Pulmonary artery endothelial cell (primary cell): Measurements from ENCODE around the gene PPP3R1. TPM values are rescaled to one million over a fixed set of nuclear protein-coding genes. Genes with fewer than 3 reads are reported as not detected.

ENCODE experiments used
- DNase-seq: peaks from one replicate; pipeline ENCODE4 v3.0.0-alpha.2; 2011; ENCODE audit warnings: low read depth, low spot score
- total RNA-seq: library from RNA; depleted of rRNA; stranded (reverse); fragments of >200 nt; gene quantifications from 2 replicates; pipeline ENCODE4 v1.2.3, GENCODE V29; 2014

PPP3R1 gene
- total RNA-seq, 1 donor from 2014 or later = 25.3 TPM

DNA sequence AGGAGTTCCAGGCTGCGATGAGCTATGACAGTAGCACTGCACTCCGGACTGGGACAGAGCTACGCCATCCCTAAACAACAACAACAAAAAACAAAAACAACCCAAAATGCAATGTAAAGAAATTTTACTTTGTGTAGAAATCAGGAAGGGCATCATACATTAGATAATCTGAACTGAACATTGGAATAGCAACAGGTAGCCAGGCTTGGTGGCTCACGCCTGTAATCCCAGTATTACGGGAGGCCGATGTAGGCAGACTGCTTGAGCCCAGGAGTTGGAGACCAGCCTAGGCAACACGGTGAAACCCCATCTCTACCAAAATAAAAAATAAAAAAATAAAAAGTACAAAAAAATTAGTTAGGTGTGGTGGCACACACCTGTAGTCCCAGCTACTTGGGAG lies 96.7 kb downstream of the PPP3R1 start:
- DNase-seq = no peak

DNA sequence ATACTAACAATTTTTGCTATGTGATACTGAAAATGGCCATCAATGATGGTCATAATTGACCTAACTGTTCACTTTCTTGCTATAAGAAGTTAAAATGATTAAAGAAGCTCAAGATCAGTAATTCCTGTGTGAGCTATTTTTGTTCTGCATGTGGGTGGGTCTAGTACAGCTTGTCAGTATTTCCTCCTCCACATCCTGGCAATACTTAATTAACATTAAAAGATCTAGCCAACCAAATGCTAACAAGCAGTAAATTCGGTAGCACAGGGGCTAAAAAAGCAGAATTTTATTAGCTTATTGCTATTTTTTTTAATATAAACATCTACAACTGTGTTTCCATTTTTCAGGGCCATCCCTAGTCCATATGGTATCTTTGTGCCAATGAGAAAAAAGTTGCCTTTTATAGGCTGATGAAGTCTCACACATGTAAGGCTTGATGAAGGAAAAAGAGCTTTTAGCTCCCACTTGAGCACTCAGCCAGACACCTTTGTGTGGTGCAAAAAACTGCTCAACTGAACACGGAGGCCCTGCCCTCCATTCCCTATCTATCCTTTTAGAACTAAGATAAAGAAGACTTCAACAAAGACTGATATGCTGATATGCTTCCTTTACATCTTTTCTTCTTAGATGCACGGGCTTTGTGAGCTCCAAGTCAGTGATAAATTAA lies 99.5 kb downstream of the PPP3R1 start:
- no peak for DNase-seq

DNA sequence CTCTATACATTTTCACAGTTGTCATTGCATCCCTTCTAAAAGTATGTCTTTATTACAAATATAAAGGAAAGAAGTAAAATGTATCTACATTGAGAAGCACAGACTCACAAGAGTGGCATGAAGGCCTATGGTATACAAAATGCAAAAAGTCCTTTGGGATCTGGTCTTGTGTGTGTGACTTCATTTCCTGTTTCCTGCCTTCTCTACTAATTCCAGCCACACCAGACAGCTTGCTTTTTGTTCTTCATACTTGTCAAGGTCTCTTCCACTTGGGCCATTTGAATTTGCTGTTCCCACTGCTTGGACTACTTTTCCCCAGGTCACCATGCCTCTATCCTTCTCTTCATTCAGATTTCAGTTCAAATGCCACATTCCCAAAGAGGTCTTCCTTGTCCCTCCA lies 101.3 kb downstream of the PPP3R1 start:
- DNase-seq = no peak

DNA sequence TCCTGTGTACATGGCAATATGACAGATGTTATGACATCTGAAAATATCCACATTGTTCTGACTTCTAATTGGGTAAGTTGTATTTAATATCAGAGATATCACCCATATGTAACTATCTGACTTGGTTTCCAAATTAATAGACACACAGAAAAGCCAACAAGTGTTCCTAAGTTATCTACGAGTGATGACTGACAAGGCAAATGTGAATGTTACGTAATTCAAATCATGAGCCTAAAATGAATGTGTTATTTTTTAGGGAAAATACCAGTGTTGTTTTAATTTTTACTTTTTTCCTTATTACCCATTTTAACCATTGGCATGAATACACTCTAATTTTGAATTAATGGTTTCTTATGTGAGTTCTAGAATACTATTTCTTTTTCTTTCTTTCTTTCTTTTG lies 110.5 kb downstream of the PPP3R1 start:
- no peak for DNase-seq

DNA sequence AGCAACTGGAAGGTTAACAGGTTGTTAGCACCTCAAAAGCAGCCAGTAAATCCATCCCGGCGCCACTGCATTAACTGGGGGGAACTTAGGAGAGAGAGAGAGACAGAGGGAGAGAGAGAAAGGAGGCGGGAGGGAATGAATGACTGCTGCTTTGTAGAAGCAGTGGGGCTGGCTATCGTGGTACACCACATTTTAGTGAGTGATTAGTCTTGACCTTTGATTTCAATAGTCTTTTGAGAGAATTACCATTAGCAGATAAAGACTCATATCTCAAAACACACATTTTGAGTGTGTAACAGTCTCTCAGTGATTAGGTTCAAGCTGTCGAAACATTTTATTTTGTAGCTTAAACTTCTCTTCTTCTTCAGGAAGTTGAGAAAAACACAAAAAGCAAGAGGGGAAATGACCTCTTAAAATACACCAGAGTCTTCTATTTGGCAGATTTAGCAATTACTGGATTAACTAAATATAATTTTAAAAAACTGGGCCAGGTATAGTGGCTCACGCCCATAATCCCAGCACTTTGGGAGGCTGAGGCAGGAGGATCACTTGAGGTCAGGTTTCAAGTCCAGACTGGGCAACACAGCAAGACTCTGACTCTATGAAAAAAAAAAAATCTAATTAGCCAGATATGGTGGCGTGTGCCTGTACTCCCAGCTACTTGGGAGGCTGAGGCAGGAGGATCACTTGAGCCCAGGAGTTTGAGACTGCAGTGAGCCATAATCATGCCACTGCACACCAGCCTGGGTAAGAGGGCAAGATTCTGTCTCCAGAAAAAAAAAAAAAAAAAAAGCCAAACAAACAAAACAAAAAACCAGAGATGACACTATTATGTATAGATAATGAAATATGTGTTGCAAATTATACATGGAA lies 116.6 kb downstream of the PPP3R1 start:
- no peak for DNase-seq

DNA sequence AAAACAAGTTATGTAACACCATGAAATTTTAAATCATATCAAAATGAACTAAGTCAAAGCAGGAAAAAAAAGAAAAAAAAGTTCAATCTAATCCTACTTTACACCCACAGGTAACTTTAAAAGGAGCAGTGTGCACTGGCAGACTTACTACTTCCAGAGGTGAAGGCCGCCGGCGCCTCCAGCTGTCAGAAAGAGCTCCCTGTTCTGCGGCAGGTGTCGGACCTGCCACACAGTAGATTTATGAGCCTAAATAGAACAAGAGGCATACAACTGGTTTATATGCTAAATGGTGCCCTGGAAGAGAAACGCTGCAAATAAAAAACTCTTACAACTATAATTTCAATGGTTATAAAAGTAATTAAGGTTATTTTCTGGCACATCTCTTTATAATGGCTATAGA lies 117.8 kb downstream of the PPP3R1 start:
- DNase-seq = no peak

DNA sequence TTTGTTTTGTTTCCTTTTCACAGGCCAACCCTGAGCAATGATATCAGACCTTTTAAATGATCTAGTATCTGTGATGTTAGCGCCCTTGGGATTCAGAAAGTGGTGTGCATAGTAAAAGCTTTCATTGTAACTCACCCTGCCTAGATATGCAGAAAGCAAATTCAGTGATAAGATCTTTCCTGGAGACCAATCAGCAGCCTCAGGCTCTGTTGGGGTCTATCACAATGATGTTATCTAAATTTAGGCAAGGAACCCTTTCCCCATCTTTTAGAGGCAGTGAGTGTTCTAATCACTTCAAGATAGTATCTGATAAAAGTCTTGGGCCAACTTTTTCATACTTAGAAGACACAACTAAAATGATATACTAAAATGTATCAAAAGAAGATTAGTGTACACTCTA lies 118.2 kb downstream of the PPP3R1 start:
- no peak for DNase-seq

Other genes with a start within 250 kb of the PPP3R1 start
- 16.1 and 19.8 TPM in 2 replicates for gene C1D, start 189.5 kb downstream of the PPP3R1 start, total RNA-seq
- gene PNO1, start 94.6 kb downstream of the PPP3R1 start, total RNA-seq = 23.1 and 27.5 TPM in 2 replicates
- gene CNRIP1, start 67.4 kb upstream of the PPP3R1 start, total RNA-seq = 40.0 and 48.6 TPM in 2 replicates
- 0.07 and 0.11 TPM in 2 replicates for gene PLEK, start 112.8 kb upstream of the PPP3R1 start, total RNA-seq
- 0.20 and 0.39 TPM in 2 replicates for gene FBXO48, start 214.8 kb upstream of the PPP3R1 start, total RNA-seq
- gene APLF, start 215.1 kb upstream of the PPP3R1 start, total RNA-seq = 4.2 and 4.8 TPM in 2 replicates